K562 (cell line): ENCODE measurements around the gene ALDH1A2. TPM values are rescaled to one million over a fixed set of nuclear protein-coding genes. Genes with fewer than 3 reads are reported as not detected.

Experiments used
- DNMT1 ChIP-seq: fragments of 450-650 bp; IDR thresholded peaks from 2 replicates; pipeline ENCODE4 v1.6.1; 2016; ENCODE audit warnings: antibody characterized with exemption, mild to moderate bottlenecking
- HDAC6 ChIP-seq: IDR thresholded peaks from 2 replicates; pipeline ENCODE4 v1.6.1; 2012; ENCODE audit warnings: low read depth, mild to moderate bottlenecking, control low read depth, inconsistent platforms, low read length, moderate library complexity
- PHTF2 ChIP-seq: fragments of 250-450 bp; sonication (Bioruptor Pico); IDR thresholded peaks from 2 replicates; pipeline ENCODE4 v1.5.0; 2021; ENCODE audit warnings: mild to moderate bottlenecking
- POLR2H ChIP-seq: IDR thresholded peaks from 2 replicates; pipeline ENCODE4 v1.6.1; 2016; ENCODE audit warnings: missing genetic modification characterization, low read depth, mild to moderate bottlenecking, control low read depth, missing compliant biosample characterization, moderate library complexity
- PYGO2 ChIP-seq: fragments of 450-650 bp; IDR thresholded peaks from 2 replicates; pipeline ENCODE4 v1.6.1; 2016; ENCODE audit warnings: mild to moderate bottlenecking, missing genetic modification characterization, moderate library complexity, missing compliant biosample characterization
- RBBP5 ChIP-seq: fragments of 200-600 bp; sonication (generic); IDR thresholded peaks from 2 replicates; pipeline ENCODE4 v1.6.1; 2012; ENCODE audit warnings: borderline replicate concordance, mild to moderate bottlenecking, low read length, control low read depth, inconsistent platforms; ENCODE audit not compliant: insufficient read depth, poor library complexity, severe bottlenecking
- SNRNP70 ChIP-seq: fragments of 200-400 bp; formaldehyde crosslinking; optimal IDR thresholded peaks from 2 replicates; pipeline ENCODE3; 2017; ENCODE audit warnings: low read depth, low read length
- SRSF9 ChIP-seq: fragments of 200-400 bp; formaldehyde crosslinking; IDR thresholded peaks from 2 replicates; pipeline ENCODE4 v1.6.1; 2017; ENCODE audit warnings: low read depth, low read length, borderline replicate concordance
- TAF7 ChIP-seq: fragments of 450-650 bp; IDR thresholded peaks from 2 replicates; pipeline ENCODE4 v1.6.1; 2016; ENCODE audit warnings: missing genetic modification characterization, missing compliant biosample characterization
- TEAD1 ChIP-seq, 2 experiments: fragments of 450-650 bp in 1 of 2; sonication (generic) in 1 of 2; formaldehyde crosslinking; IDR thresholded peaks; 2 replicates each; pipeline versions ENCODE4 v1.4.0 to v1.8.0; 2020 to 2022; ENCODE audit warnings: mild to moderate bottlenecking in 2 of 2, missing genetic modification reagents in 1 of 2
- ZZZ3 ChIP-seq: fragments of 450-650 bp; IDR thresholded peaks from 2 replicates; pipeline ENCODE4 v1.6.1; 2016; ENCODE audit warnings: antibody characterized with exemption, mild to moderate bottlenecking, moderate library complexity
- polyA plus RNA-seq, 8 experiments: library from polyadenylated mRNA; depleted of rRNA in 4 of 8; stranded (reverse) in 5 of 8; unstranded in 3 of 8; fragments of >200 nt; fragmentation: Nextera tagmentation in 2 of 8; fragmentation: Illumina TruSeq in 1 of 8; extraction: Ambion mirVana in 2 of 8; extraction: Trizol in 1 of 8; gene quantifications; 2 replicates each; pipeline versions ENCODE4 v1.2.1 to v1.2.3, GENCODE V29; 2011 to 2014; ENCODE audit warnings: inconsistent platforms in 1 of 8, missing spikeins in 1 of 8
- total RNA-seq, 7 experiments: library from RNA; depleted of rRNA in 6 of 7; stranded (reverse); fragments of >200 nt in 6 of 7; fragmentation: Illumina TruSeq in 2 of 7; extraction: Trizol in 2 of 7; gene quantifications; 2 replicates each; pipeline versions ENCODE4 v1.2.1 to v1.2.3, GENCODE V29; 2011 to 2021; ENCODE audit warnings: low replicate concordance in 1 of 7
- TF ChIP-seq, protein P1 (sequence below): fragments of 250-450 bp; sonication (Bioruptor Pico); IDR thresholded peaks from 2 replicates; pipeline ENCODE4 v1.4.0; 2020
- TF ChIP-seq, protein P2 (sequence below): fragments of 450-650 bp; IDR thresholded peaks from 2 replicates; pipeline ENCODE4 v1.6.1; 2018; ENCODE audit warnings: mild to moderate bottlenecking, low read depth; ENCODE audit not compliant: partially characterized antibody
- TF ChIP-seq, protein P3 (sequence below), 2 experiments: fragments of 150-350 bp in 1 of 2; IDR thresholded peaks; 2 replicates each; pipeline ENCODE4 v1.6.1; 2012 to 2016; ENCODE audit warnings: low read depth in 2 of 2, low read length in 2 of 2, mild to moderate bottlenecking in 1 of 2, moderate library complexity in 1 of 2
- TF ChIP-seq, protein P4 (sequence below): sonication (generic); formaldehyde crosslinking; IDR thresholded peaks from 2 replicates; pipeline ENCODE4 v1.9.0; 2022; ENCODE audit warnings: mild to moderate bottlenecking, missing genetic modification reagents

Gene ALDH1A2
- total and polyA plus RNA-seq, 9 of the 15 experiments (the other 6 are each of a cell fraction or from before 2014, with no cell fraction given) = 115 to 393 (median 333) TPM

DNA sequence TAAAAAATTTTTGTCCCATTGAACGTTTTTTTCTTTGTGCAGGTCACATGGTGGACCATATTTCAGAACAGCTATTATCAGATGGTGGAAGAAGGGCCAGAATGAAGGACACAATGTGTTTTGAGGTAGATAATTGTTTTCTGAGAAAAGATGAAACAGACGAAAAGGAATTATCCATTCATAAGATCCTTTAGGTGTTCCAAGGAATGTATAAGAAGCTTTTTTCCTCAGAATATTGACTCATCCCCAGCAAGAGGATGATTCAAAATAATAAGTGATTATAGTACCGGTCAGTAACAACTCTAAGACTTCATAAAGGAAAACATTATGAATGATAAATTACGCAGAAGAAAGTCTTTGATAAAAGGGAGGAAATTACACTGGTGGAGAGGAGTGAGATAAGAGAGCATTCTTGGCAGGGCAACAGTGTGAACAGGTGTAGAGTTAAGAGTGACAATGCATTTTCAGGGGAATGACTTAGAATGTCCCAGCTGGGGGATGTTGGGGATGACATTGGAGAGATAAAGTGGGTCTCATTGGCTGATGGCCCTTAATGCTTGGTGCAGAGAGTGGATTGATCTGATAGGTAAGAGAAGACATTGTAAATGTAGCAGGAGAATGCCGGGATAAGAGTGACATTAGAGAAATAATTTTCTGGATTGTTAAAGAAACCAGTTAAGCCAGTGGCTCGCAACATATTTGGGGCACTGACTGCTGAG is 45.6 kb upstream of the ALDH1A2 start (continued):
- TF ChIP-seq PYGO2 (tag) (no peak), HDAC6 (no peak), SNRNP70 (no peak), TEAD1 (CRISPR knock-in tag; IDR thresholded peaks at IDR 0.05) (peak in 1 of 2 experiments; percentile 83; a peak in 2 of 4 replicates), ZZZ3 (no peak), POLR2H (tag) (peak; percentile 42; the same call in 1 of the 2 replicates), RBBP5 (no peak), DNMT1 (no peak), TAF7 (tag) (no peak), SRSF9 (no peak), PHTF2 (CRISPR knock-in tag) (no peak)
- TF ChIP-seq, protein P1, sequence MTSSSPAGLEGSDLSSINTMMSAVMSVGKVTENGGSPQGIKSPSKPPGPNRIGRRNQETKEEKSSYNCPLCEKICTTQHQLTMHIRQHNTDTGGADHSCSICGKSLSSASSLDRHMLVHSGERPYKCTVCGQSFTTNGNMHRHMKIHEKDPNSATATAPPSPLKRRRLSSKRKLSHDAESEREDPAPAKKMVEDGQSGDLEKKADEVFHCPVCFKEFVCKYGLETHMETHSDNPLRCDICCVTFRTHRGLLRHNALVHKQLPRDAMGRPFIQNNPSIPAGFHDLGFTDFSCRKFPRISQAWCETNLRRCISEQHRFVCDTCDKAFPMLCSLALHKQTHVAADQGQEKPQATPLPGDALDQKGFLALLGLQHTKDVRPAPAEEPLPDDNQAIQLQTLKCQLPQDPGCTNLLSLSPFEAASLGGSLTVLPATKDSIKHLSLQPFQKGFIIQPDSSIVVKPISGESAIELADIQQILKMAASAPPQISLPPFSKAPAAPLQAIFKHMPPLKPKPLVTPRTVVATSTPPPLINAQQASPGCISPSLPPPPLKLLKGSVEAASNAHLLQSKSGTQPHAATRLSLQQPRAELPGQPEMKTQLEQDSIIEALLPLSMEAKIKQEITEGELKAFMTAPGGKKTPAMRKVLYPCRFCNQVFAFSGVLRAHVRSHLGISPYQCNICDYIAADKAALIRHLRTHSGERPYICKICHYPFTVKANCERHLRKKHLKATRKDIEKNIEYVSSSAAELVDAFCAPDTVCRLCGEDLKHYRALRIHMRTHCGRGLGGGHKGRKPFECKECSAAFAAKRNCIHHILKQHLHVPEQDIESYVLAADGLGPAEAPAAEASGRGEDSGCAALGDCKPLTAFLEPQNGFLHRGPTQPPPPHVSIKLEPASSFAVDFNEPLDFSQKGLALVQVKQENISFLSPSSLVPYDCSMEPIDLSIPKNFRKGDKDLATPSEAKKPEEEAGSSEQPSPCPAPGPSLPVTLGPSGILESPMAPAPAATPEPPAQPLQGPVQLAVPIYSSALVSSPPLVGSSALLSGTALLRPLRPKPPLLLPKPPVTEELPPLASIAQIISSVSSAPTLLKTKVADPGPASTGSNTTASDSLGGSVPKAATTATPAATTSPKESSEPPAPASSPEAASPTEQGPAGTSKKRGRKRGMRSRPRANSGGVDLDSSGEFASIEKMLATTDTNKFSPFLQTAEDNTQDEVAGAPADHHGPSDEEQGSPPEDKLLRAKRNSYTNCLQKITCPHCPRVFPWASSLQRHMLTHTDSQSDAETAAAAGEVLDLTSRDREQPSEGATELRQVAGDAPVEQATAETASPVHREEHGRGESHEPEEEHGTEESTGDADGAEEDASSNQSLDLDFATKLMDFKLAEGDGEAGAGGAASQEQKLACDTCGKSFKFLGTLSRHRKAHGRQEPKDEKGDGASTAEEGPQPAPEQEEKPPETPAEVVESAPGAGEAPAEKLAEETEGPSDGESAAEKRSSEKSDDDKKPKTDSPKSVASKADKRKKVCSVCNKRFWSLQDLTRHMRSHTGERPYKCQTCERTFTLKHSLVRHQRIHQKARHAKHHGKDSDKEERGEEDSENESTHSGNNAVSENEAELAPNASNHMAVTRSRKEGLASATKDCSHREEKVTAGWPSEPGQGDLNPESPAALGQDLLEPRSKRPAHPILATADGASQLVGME = no peak
- TF ChIP-seq, protein P2, sequence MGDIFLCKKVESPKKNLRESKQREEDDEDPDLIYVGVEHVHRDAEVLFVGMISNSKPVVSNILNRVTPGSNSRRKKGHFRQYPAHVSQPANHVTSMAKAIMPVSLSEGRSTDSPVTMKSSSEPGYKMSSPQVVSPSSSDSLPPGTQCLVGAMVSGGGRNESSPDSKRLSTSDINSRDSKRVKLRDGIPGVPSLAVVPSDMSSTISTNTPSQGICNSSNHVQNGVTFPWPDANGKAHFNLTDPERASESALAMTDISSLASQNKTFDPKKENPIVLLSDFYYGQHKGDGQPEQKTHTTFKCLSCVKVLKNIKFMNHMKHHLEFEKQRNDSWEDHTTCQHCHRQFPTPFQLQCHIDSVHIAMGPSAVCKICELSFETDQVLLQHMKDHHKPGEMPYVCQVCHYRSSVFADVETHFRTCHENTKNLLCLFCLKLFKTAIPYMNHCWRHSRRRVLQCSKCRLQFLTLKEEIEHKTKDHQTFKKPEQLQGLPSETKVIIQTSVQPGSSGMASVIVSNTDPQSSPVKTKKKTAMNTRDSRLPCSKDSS = no peak
- TF ChIP-seq, protein P3, sequence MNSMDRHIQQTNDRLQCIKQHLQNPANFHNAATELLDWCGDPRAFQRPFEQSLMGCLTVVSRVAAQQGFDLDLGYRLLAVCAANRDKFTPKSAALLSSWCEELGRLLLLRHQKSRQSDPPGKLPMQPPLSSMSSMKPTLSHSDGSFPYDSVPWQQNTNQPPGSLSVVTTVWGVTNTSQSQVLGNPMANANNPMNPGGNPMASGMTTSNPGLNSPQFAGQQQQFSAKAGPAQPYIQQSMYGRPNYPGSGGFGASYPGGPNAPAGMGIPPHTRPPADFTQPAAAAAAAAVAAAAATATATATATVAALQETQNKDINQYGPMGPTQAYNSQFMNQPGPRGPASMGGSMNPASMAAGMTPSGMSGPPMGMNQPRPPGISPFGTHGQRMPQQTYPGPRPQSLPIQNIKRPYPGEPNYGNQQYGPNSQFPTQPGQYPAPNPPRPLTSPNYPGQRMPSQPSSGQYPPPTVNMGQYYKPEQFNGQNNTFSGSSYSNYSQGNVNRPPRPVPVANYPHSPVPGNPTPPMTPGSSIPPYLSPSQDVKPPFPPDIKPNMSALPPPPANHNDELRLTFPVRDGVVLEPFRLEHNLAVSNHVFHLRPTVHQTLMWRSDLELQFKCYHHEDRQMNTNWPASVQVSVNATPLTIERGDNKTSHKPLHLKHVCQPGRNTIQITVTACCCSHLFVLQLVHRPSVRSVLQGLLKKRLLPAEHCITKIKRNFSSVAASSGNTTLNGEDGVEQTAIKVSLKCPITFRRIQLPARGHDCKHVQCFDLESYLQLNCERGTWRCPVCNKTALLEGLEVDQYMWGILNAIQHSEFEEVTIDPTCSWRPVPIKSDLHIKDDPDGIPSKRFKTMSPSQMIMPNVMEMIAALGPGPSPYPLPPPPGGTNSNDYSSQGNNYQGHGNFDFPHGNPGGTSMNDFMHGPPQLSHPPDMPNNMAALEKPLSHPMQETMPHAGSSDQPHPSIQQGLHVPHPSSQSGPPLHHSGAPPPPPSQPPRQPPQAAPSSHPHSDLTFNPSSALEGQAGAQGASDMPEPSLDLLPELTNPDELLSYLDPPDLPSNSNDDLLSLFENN (IDR thresholded peaks at IDR 0.05; ENCODE audit: low read depth in 2 of 2, low read length in 2 of 2) = peak in 1 of 2 experiments; percentile 47; a peak in 1 of 4 replicates
- TF ChIP-seq, protein P4, sequence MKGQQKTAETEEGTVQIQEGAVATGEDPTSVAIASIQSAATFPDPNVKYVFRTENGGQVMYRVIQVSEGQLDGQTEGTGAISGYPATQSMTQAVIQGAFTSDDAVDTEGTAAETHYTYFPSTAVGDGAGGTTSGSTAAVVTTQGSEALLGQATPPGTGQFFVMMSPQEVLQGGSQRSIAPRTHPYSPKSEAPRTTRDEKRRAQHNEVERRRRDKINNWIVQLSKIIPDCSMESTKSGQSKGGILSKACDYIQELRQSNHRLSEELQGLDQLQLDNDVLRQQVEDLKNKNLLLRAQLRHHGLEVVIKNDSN = no peak; the same call in 1 of the 2 replicates
